ENCODE data around the gene VWCE.

Gene VWCE

DNA sequence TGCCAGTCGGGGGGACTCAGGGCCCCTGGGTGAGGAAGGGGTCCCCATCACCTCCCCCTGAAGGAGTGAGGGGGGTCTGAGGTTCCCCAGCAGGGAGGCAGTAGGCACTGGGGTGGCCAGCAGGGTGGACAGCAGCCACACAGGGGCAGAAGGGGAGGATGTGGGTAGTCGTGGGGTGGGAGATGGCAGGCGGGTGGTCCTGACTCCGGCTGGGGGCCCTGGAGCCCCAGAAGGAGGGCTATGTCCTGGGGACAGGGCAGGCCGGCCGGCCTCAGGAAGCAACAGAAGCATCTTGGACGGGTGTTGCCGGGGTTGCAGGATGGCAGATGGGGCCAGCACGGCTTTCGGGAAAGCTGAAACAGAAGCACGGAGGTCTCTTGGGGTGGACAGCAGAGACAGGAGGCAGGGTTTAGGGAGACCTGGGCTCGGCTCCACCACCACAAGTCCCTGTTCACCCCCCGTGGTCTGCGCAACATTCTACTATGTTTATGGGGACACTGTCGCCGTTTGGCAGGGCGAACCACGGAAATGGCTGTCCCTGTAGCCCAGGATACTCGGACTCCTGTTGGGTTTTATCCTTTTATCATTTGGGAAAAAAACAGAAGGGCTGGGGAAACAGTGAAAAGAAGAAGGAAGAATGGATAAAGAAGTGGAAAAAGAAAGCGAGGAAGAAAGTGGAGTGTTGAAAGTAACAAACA is 14.1 kb downstream of the VWCE start:
- no peak for DNase-seq (ENCODE audit: low read depth)

- DNase-seq (ENCODE audit: low read depth) = no peak
These were observed 15.0 kb downstream of the VWCE start for GRCh38 chr11:61279934-61280659.

DNA sequence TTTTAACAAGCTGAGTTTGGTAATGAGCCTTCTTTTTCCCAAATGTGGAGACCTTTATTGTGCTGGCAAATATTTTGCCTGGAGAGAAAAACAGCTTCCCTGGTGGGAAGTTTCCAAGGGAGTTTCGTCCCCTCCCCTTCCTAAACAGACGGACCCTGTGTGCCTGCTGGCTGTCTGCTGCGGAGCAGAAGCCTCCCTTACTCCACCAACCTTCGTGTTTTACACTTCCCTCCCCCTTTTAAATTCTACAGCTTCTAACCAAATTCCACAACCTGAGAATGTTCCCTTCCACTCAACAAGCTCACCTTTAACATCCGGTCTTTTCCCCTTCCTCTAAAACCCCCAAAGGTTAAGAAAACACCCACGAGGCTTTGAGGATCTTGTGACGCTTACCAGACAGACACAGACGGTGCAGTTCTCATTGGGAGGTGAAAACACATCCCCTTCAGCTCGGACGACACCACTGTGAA is 17.1 kb downstream of the VWCE start:
- DNase-seq (ENCODE audit: low read depth) = no peak

DNA sequence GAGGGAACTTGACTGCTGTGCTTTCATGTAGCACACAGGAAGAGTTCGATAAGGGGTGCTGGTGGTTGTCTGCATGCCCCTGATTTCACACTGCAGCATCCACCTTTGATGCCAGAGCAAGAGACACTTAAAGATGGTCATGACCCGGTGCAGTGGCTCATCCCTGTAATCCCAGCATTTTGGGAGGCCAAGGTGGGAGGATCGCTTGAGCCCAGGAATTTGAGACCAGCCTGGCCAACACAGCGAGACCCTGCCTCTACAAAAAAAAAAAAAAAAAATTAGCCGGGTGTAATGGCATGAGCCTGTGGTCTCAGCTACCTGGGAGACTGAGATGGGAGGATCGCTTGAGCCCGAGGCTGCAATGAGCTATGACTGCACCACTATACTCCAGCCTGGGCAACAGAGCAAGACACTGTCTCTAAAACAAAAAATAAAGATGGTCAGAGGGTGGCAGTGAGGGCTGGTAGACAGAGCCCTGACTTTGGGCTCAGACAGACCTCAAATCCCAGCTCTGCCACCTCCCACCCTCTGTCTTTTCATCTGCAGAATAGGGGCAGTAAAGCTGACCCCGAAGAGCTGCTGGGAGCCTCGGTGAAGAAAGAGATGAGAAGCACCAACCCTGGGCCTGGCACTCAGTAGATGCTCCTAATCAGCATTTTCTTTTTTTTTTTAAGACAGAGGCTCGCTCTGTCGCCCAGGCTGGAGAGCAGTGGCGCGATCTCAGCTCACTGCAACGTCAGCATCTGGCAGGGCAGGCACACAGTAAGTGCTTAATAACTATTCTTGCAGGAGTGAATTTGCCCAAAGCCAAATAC is 17.7 kb downstream of the VWCE start:
- no peak for DNase-seq (ENCODE audit: low read depth)

GRCh38 chr11:61275191-61275590 is 19.9 kb downstream of the VWCE start:
- no peak for DNase-seq (ENCODE audit: low read depth)

- no peak for DNase-seq (ENCODE audit: low read depth)
These were observed 21.0 kb downstream of the VWCE start for GRCh38 chr11:61274084-61274483.

DNA sequence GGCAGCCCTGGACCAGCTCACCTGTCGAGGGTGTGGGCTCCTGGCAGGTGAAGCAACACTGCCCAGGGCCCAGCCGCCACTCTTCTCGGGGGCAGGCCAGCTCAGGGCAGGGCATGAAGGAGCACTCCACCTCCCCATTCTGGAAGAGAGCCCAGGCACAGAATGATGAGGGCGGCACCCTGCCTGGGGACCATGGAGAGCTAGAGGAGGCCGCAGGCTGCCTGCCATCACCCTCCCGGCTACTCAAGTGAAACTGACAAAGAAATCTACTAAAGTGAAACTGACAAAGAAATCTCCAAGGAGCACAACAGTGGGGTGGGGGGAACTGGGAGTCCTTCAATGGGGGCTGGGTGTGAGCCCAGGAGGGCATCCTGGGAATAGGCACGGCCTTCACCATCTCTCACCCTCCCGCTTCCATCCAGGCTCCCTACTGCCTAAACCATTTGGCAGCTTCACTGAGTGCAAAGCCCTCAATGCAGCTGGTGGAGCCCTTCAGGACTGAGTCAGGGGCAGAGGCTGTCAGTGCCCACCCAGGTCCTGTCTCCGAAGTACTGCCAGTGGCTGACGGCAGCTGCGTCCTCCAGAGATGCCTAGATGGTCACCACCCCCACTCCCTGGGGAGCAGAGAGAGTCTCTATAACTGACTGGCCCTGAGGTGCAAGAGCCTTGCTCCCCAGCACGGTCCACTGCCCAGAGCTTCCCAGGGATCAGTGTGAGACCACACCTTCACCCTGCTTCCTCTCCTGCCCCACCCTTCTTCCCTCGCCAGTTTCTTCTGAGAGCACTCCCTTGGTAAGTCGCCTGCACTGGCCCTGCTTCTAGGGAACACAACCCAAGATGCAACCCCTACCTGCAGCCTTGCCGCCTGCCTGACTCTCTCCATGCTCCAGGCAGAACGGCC is 21.7 kb downstream of the VWCE start:
- no peak for DNase-seq (ENCODE audit: low read depth)

DNA sequence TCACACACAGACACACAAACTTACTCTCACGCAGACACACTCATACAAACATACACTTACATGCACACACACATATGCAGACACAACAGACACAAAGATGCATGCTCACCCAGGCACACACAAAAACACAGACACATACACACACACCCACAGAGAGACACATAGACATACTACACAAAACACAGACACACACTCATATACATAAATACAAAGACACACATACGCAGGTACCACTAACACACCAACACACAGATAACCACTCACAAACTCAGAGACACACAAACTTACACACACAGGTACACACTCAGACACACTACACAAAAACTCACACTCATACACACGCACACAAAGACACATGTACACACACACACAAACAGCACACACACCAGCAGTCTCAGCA is 22.4 kb downstream of the VWCE start:
- DNase-seq (ENCODE audit: low read depth) = no peak

DNA sequence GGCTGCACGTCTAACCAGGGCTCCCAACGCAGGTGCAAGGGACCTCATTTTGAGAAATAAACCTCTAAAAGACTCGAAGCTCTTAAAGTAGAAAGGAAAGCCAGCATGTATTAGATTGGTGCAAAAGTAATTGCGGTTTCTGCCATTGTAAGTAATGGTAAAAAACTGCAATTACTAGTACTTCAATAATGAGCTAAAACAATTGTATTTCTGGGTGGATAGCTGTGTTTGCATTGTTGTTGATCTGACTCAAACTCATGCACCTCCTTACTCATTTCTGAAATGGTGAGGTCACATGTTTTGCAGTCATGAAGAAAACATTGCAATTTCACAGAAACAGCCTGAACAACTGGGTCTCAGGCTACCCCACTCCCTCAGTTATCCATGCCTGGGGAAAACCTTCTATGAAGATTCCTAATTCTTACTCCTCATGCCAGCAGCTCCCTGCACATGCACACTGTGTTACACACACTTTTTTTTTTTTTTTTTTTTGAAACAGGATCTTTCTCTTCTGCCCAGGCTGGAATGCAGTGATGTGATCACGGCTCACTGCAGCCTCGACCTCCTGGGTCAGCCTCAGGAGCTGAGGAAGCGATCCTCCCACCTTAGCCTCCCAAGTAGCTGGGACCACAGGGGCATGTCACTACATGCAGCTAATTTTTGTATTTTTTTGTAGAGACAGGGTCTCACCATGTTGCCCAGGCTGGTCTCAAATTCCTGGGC is 24.6 kb downstream of the VWCE start:
- DNase-seq (ENCODE audit: low read depth) = no peak

- no peak for DNase-seq (ENCODE audit: low read depth)
These were observed 26.4 kb downstream of the VWCE start for GRCh38 chr11:61268588-61269250.

DNA sequence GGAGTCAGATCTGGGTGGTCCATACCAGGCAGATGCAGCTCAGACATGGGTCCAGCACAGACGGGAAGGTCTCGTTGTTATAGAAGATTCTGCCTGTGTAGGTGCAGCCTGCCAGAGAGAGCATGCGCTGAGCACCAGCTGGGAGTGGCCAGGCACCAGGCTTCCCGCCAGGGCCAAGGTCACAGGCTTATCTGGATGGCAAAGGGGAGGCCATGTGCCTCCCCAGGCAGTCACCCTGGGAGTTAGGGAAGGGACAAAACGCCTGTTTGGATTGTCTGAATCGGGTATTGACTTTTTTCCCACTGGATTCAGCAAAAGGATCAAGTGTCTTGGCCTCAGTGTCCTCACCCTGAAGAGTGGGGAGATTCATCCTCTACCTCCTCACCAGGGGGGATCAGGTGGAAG is 27.7 kb downstream of the VWCE start:
- no peak for DNase-seq (ENCODE audit: low read depth)

GRCh38 chr11:61266602-61267001 is 28.5 kb downstream of the VWCE start:
- DNase-seq (ENCODE audit: low read depth) = no peak

- no peak for DNase-seq (ENCODE audit: low read depth)
These were observed 29.8 kb downstream of the VWCE start for GRCh38 chr11:61265357-61265756.

- DNase-seq (ENCODE audit: low read depth) = no peak
These were observed 30.3 kb downstream of the VWCE start for GRCh38 chr11:61264795-61265194.

DNA sequence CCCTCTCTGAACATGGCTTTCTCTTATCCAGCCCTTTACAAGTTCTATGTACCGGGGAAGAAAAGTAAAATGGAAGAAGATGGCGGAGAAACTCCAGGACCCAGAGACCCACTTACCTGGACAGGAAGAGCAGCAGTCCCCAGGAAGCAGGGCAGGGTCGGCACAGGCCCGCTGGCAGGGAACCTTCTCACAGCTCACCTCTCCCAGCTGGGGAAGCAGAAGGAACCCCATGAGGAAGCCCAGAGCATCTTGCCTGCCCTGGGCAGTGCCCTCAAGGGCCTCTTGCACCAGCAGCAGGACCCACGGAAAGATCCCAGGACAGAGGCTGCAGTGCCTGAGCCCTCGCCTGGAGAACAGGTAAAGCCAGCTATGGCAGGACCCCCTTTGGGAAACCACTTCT is 30.7 kb downstream of the VWCE start:
- no peak for DNase-seq (ENCODE audit: low read depth)

- no peak for DNase-seq (ENCODE audit: low read depth)
These were observed 35.8 kb downstream of the VWCE start for GRCh38 chr11:61259363-61259762.

GRCh38 chr11:61258546-61258945 is 36.6 kb downstream of the VWCE start:
- DNase-seq (ENCODE audit: low read depth) = no peak

GRCh38 chr11:61256710-61257482 is 38.2 kb downstream of the VWCE start:
- DNase-seq (ENCODE audit: low read depth) = no peak

DNA sequence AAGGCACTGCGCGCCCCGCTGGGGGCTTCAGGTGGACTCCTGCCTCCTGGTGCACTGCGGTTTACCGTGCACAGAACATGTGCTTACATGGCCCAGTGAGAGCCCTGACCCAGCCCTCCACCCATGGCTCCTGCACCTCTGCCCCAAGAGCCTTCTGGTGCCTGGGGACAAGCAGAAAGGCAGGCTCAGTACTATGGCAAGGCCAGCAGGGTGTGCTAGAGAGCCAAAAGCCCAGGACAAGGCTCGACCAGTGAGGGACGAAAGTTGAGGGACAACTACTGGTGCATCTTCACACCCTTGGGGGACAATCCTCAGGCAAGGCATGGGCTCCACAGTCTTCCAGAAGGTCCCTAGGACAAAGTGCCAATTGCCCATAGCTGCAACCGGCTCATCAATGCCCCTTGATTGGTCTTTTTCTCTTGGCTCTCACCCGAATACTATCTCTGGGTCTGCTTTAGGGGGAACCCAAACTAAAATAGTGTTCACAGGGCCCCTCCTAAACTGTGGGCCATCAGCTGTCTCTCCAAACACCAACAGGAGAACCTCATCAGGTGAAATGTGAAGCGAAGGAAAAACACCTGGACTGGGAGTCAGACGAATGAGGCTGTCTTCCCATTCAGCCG is 40.6 kb downstream of the VWCE start:
- DNase-seq (ENCODE audit: low read depth) = peak; percentile 44

All from stimulated activated CD8-positive, alpha-beta memory T cell treated with anti-CD3 and anti-CD28 coated beads, Interleukin-4, amount 100 ng/mL, for 24 hours (primary cell).